Neuronal stem cell (in vitro differentiated cells): ENCODE data around the gene PLAC1.

ENCODE experiments used
- DNase-seq: peaks from one replicate; pipeline ENCODE4 v3.0.0-alpha.2; 2013; ENCODE audit warnings: low spot score
- H2AFZ ChIP-seq: one replicate; pipeline ENCODE4 v1.6.1; 2013; ENCODE audit warnings: mild to moderate bottlenecking, low read length, inconsistent platforms
- H2AK5ac ChIP-seq: 2 replicates; pipeline ENCODE4 v1.6.1; 2013; ENCODE audit warnings: low read depth, mild to moderate bottlenecking, inconsistent platforms, low read length, moderate library complexity, mixed read lengths
- H2BK120ac ChIP-seq: 2 replicates; pipeline ENCODE4 v1.6.1; 2013; ENCODE audit warnings: low read depth, mild to moderate bottlenecking, inconsistent platforms, low read length, moderate library complexity, mixed read lengths
- H2BK12ac ChIP-seq: one replicate; pipeline ENCODE4 v1.6.1; 2013; ENCODE audit warnings: low read length, inconsistent platforms
- H2BK15ac ChIP-seq: 2 replicates; pipeline ENCODE4 v1.6.1; 2013; ENCODE audit warnings: mild to moderate bottlenecking, low read length, inconsistent platforms, mixed read lengths
- H2BK5ac ChIP-seq: one replicate; pipeline ENCODE4 v1.6.1; 2013; ENCODE audit warnings: inconsistent platforms, mild to moderate bottlenecking, low read length, moderate library complexity
- H3K14ac ChIP-seq: one replicate; pipeline ENCODE4 v1.6.1; 2013; ENCODE audit warnings: low read length, inconsistent platforms
- H3K18ac ChIP-seq: 2 replicates; pipeline ENCODE4 v1.6.1; 2013; ENCODE audit warnings: low read length, inconsistent platforms
- H3K23ac ChIP-seq: 2 replicates; pipeline ENCODE4 v1.6.1; 2013; ENCODE audit warnings: low read depth, mild to moderate bottlenecking, mixed read lengths, low read length, inconsistent platforms; ENCODE audit not compliant: poor library complexity
- H3K27ac ChIP-seq: replicated peaks from 3 replicates; pipeline ENCODE4 v1.5.1; 2013; ENCODE audit warnings: low read length, inconsistent platforms
- H3K27me3 ChIP-seq, 3 experiments: 2 replicates each; pipeline ENCODE4 v1.6.1; 2013; ENCODE audit warnings: low read length in 3 of 3, mild to moderate bottlenecking in 2 of 3, inconsistent platforms in 1 of 3, low read depth in 1 of 3, mixed read lengths in 1 of 3, moderate library complexity in 1 of 3; ENCODE audit not compliant: control insufficient read depth in 3 of 3, insufficient read depth in 3 of 3
- H3K36me3 ChIP-seq, 2 donors: replicated peaks in 1 of 2; 2 replicates each; pipeline ENCODE4 v1.6.1; 2013; ENCODE audit warnings: low read length in 2 of 2; ENCODE audit not compliant: control insufficient read depth in 2 of 2, insufficient read depth in 2 of 2
- H3K4ac ChIP-seq: 2 replicates; pipeline ENCODE4 v1.6.1; 2013; ENCODE audit warnings: inconsistent platforms, mild to moderate bottlenecking, low read length, moderate library complexity
- H3K4me1 ChIP-seq, 2 donors: 1 replicate in 1 of 2; 2 replicates in 1 of 2; pipeline ENCODE4 v1.6.1; 2013; ENCODE audit warnings: low read length in 2 of 2, low read depth in 1 of 2; ENCODE audit not compliant: control insufficient read depth in 2 of 2, insufficient read depth in 1 of 2
- H3K4me2 ChIP-seq: one replicate; pipeline ENCODE4 v1.6.1; 2013; ENCODE audit warnings: mild to moderate bottlenecking, low read length, inconsistent platforms; ENCODE audit not compliant: insufficient read depth, poor library complexity, severe bottlenecking
- H3K4me3 ChIP-seq, 2 donors: 2 replicates each; pipeline ENCODE4 v1.5.1; 2013; ENCODE audit warnings: low read length in 2 of 2, mild to moderate bottlenecking in 2 of 2, inconsistent platforms in 1 of 2, moderate library complexity in 1 of 2
- H3K79me1 ChIP-seq: one replicate; pipeline ENCODE4 v1.6.1; 2013; ENCODE audit warnings: low read depth, mild to moderate bottlenecking, inconsistent platforms, low read length, moderate library complexity
- H3K9ac ChIP-seq: one replicate; pipeline ENCODE4 v1.6.1; 2013; ENCODE audit warnings: mild to moderate bottlenecking, low read depth, low read length, inconsistent platforms; ENCODE audit not compliant: poor library complexity
- H3K9me3 ChIP-seq, 2 donors: replicated peaks in 1 of 2; 2 replicates each; pipeline versions ENCODE3 to v1.6.1; 2013; ENCODE audit warnings: low read length in 2 of 2, mild to moderate bottlenecking in 2 of 2, inconsistent platforms in 1 of 2, low read depth in 1 of 2, mixed read lengths in 1 of 2, moderate library complexity in 1 of 2; ENCODE audit not compliant: control insufficient read depth in 2 of 2, insufficient read depth in 1 of 2
- H4K8ac ChIP-seq: one replicate; pipeline ENCODE4 v1.6.1; 2013; ENCODE audit warnings: low read depth, mild to moderate bottlenecking, inconsistent platforms, low read length, moderate library complexity
- H4K91ac ChIP-seq: one replicate; pipeline ENCODE4 v1.6.1; 2013; ENCODE audit warnings: low read length, low read depth, mild to moderate bottlenecking, inconsistent platforms; ENCODE audit not compliant: poor library complexity
- WGBS, 2 donors: extraction: QIAGEN DNeasy Blood & Tissue Kit; methylation state at CpG; one replicate each; pipeline ENCODE4 v1.1.7; 2013; ENCODE audit warnings: missing lambda C conversion rate in 2 of 2, mixed read lengths in 1 of 2; ENCODE audit not compliant: insufficient read length in 2 of 2, insufficient replicate concordance in 1 of 2; ENCODE audit errors: extremely low coverage in 2 of 2; 5-methylcytosine and 5-hydroxymethylcytosine counted together

The PLAC1 gene

GRCh38 chrX:134664202-134664601 is 5.9 kb upstream of the PLAC1 start:
- Histone ChIP-seq H3K4me1 (no peaks in the 10 kb centered on the region), H2AK5ac (no peak overlapping the region), H3K9me3 (no peaks in the 10 kb centered on the region), H3K27me3 (peaks cover 0 to 3% (median 0%) of the 10 kb centered on the region in 3 experiments), H3K4ac (no peak overlapping the region), H3K18ac (no peak overlapping the region), H4K8ac (no peak overlapping the region), H2BK15ac (no peak overlapping the region), H3K4me2 (no peak overlapping the region), H3K27ac (no peak overlapping the region), H3K79me1 (no peaks in the 10 kb centered on the region), H3K36me3 (no peaks in the 10 kb centered on the region), H2BK12ac (no peak overlapping the region), H3K23ac (no peak overlapping the region), H2BK120ac (no peak overlapping the region), H3K9ac (no peak overlapping the region), H2BK5ac (no peak overlapping the region), H2AFZ (no peak overlapping the region), H3K4me3 (no peak overlapping the region), H3K14ac (no peak overlapping the region), H4K91ac (no peak overlapping the region)
- no CpG with 5 or more reads among the region's 1 CpG for WGBS, 2 donors
- no peak for DNase-seq

GRCh38 chrX:134661295-134661694 is 3.0 kb upstream of the PLAC1 start:
- DNase-seq, result no peak
- H3K79me1 ChIP-seq, result no peaks in the 10 kb centered on the region
- H3K14ac ChIP-seq, result no peak overlapping the region
- H2BK12ac ChIP-seq, result no peak overlapping the region
- H2BK120ac ChIP-seq, result no peak overlapping the region
- H3K4me2 ChIP-seq, result no peak overlapping the region
- H3K4me3 ChIP-seq, result no peak overlapping the region
- H2AK5ac ChIP-seq, result no peak overlapping the region
- no peaks in the 10 kb centered on the region for H3K4me1 ChIP-seq
- H3K18ac ChIP-seq, result no peak overlapping the region
- H2BK5ac ChIP-seq, result no peak overlapping the region
- H4K91ac ChIP-seq, result no peak overlapping the region
- no peak overlapping the region for H3K27ac ChIP-seq
- no peak overlapping the region for H2BK15ac ChIP-seq
- no peaks in the 10 kb centered on the region for H3K36me3 ChIP-seq
- no peak overlapping the region for H3K23ac ChIP-seq
- H4K8ac ChIP-seq, result no peak overlapping the region
- H3K27me3 ChIP-seq, result peaks cover 0 to 3% (median 0%) of the 10 kb centered on the region in 3 experiments
- H3K9me3 ChIP-seq, result no peaks in the 10 kb centered on the region
- H3K9ac ChIP-seq, result no peak overlapping the region
- no peak overlapping the region for H2AFZ ChIP-seq
- no peak overlapping the region for H3K4ac ChIP-seq
- WGBS, 2 donors, result no CpG with 5 or more reads among the region's 4 CpGs

- Histone ChIP-seq H3K4ac (no peak overlapping the region), H4K91ac (no peak overlapping the region), H2BK120ac (no peak overlapping the region), H2BK12ac (no peak overlapping the region), H3K4me2 (no peak overlapping the region), H3K4me1 (no peaks in the 10 kb centered on the region), H2BK5ac (no peak overlapping the region), H2AFZ (no peak overlapping the region), H3K18ac (no peak overlapping the region), H3K27ac (no peak overlapping the region), H4K8ac (no peak overlapping the region), H3K9ac (no peak overlapping the region), H3K4me3 (no peak overlapping the region), H3K79me1 (no peaks in the 10 kb centered on the region), H3K27me3 (peaks cover 0 to 6% (median 0%) of the 10 kb centered on the region in 3 experiments), H3K36me3 (no peaks in the 10 kb centered on the region), H3K23ac (no peak overlapping the region), H2BK15ac (no peak overlapping the region), H3K14ac (no peak overlapping the region), H3K9me3 (no peaks in the 10 kb centered on the region), H2AK5ac (no peak overlapping the region)
- no CpG with 5 or more reads among the region's 1 CpG for WGBS, 2 donors
- no peak for DNase-seq
Measured at GRCh38 chrX:134660627-134661026, 2.4 kb upstream of the PLAC1 start.

DNA sequence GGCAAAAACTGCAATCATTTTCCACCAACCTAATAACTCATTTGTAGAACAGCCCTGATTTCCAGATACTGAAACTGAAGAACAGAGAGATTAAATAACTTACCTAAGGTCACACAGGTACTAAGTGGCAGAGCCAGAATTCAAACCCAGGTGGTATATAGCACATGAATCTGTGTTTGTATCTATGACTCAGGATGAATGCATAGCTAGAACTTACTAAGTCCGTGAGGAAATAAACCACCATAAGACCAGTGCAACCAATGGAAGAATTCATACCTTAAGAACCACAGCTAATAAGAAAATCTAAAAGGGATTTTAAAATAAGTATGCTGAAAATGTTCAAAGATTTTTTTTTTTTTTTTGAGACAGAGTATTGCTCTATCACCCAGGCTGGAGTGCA is 1.5 kb upstream of the PLAC1 start:
- H2BK12ac ChIP-seq, result no peak overlapping the region
- no peak overlapping the region for H3K18ac ChIP-seq
- H2AFZ ChIP-seq, result no peak overlapping the region
- no peak for DNase-seq
- H3K23ac ChIP-seq, result no peak overlapping the region
- H3K9ac ChIP-seq, result no peak overlapping the region
- no peak overlapping the region for H4K91ac ChIP-seq
- no peak overlapping the region for H3K4me3 ChIP-seq
- H4K8ac ChIP-seq, result no peak overlapping the region
- H3K9me3 ChIP-seq, result no peaks in the 10 kb centered on the region
- no peak overlapping the region for H2BK120ac ChIP-seq
- H3K36me3 ChIP-seq, result no peaks in the 10 kb centered on the region
- peaks cover 0 to 8% (median 0%) of the 10 kb centered on the region in 3 experiments for H3K27me3 ChIP-seq
- no peak overlapping the region for H2BK5ac ChIP-seq
- H2BK15ac ChIP-seq, result no peak overlapping the region
- H3K79me1 ChIP-seq, result no peaks in the 10 kb centered on the region
- H3K4me2 ChIP-seq, result no peak overlapping the region
- H3K4me1 ChIP-seq, result no peaks in the 10 kb centered on the region
- WGBS, 2 donors, result no CpG with 5 or more reads among the region's 1 CpG
- no peak overlapping the region for H2AK5ac ChIP-seq
- H3K4ac ChIP-seq, result no peak overlapping the region
- no peak overlapping the region for H3K14ac ChIP-seq
- no peak overlapping the region for H3K27ac ChIP-seq
